ENCODE results near the gene RABGGTA.

Gene RABGGTA

GRCh38 chr14:24300326-24300980 lies 29.1 kb upstream of the RABGGTA start:
- no peak for DNase-seq

GRCh38 chr14:24299255-24300191 lies 28.1 kb upstream of the RABGGTA start, which contains the start of the genes DHRS1 and NOP9:
Gene DHRS1 (minus strand): TSS chr14:24299780. CDS start chr14:24299106, 674 bp downstream.
Gene NOP9 (plus strand): TSS chr14:24299850. CDS start chr14:24299955, 105 bp downstream.
- DNase-seq: no peak

GRCh38 chr14:24298892-24299254 lies 27.5 kb upstream of the RABGGTA start:
- DNase-seq: no peak

- DNase-seq: no peak
Measured at GRCh38 chr14:24297190-24297964, 26.0 kb upstream of the RABGGTA start.

- DNase-seq: no peak
Measured at GRCh38 chr14:24296341-24297157, 25.2 kb upstream of the RABGGTA start.

- DNase-seq: no peak
Measured at GRCh38 chr14:24293525-24293924, 22.1 kb upstream of the RABGGTA start.

GRCh38 chr14:24292118-24292807 lies 20.9 kb upstream of the RABGGTA start:
- no peak for DNase-seq

- DNase-seq: no peak
Measured at GRCh38 chr14:24291446-24292117, 20.2 kb upstream of the RABGGTA start.

GRCh38 chr14:24290746-24291145 lies 19.3 kb upstream of the RABGGTA start:
- DNase-seq: no peak

GRCh38 chr14:24289649-24290280 lies 18.4 kb upstream of the RABGGTA start:
- DNase-seq: no peak

- DNase-seq: no peak
Measured at GRCh38 chr14:24286996-24287395, 15.6 kb upstream of the RABGGTA start.

GRCh38 chr14:24285351-24285750 lies 14.0 kb upstream of the RABGGTA start:
- no peak for DNase-seq

- DNase-seq: no peak
Measured at GRCh38 chr14:24284501-24285035, 13.2 kb upstream of the RABGGTA start.

- no peak for DNase-seq
Measured at GRCh38 chr14:24283796-24284460, 12.5 kb upstream of the RABGGTA start.

- no peak for DNase-seq
Measured at GRCh38 chr14:24282736-24283135, 11.3 kb upstream of the RABGGTA start.

GRCh38 chr14:24281636-24282035 lies 10.2 kb upstream of the RABGGTA start:
- DNase-seq: no peak

- DNase-seq: no peak
Measured at GRCh38 chr14:24280797-24281460, 9.5 kb upstream of the RABGGTA start.

GRCh38 chr14:24279301-24280186 lies 8.1 kb upstream of the RABGGTA start:
- no peak for DNase-seq
